ENCODE data around the gene EIF2S2.

EIF2S2 gene

GRCh38 chr20:34089655-34090345, 22.2 kb downstream of the EIF2S2 start:
- no peak for DNase-seq (ENCODE audit: low read depth in 1 of 2, low spot score in 1 of 2)

- no peak for DNase-seq (ENCODE audit: low read depth in 1 of 2, low spot score in 1 of 2)
Measured at GRCh38 chr20:34089175-34089479, 22.9 kb downstream of the EIF2S2 start.

GRCh38 chr20:34088305-34089174, 23.5 kb downstream of the EIF2S2 start:
- DNase-seq (ENCODE audit: low read depth in 1 of 2, low spot score in 1 of 2): no peak

GRCh38 chr20:34085544-34086040, 26.5 kb downstream of the EIF2S2 start:
- no peak for DNase-seq (ENCODE audit: low read depth in 1 of 2, low spot score in 1 of 2)

GRCh38 chr20:34084227-34084923, 27.7 kb downstream of the EIF2S2 start:
- no peak for DNase-seq (ENCODE audit: low read depth in 1 of 2, low spot score in 1 of 2)

- DNase-seq (ENCODE audit: low read depth in 1 of 2, low spot score in 1 of 2): no peak
Measured at GRCh38 chr20:34083781-34084180, 28.3 kb downstream of the EIF2S2 start.

GRCh38 chr20:34083137-34083536, 28.9 kb downstream of the EIF2S2 start:
- no peak for DNase-seq (ENCODE audit: low read depth in 1 of 2, low spot score in 1 of 2)

GRCh38 chr20:34082232-34082887, 29.7 kb downstream of the EIF2S2 start:
- DNase-seq (ENCODE audit: low read depth in 1 of 2, low spot score in 1 of 2): no peak

GRCh38 chr20:34079818-34080217, 32.2 kb downstream of the EIF2S2 start:
- no peak for DNase-seq (ENCODE audit: low read depth in 1 of 2, low spot score in 1 of 2)

GRCh38 chr20:34078540-34078939, 33.5 kb downstream of the EIF2S2 start:
- DNase-seq (ENCODE audit: low read depth in 1 of 2, low spot score in 1 of 2): no peak

GRCh38 chr20:34076952-34077351, 35.1 kb downstream of the EIF2S2 start:
- DNase-seq (ENCODE audit: low read depth in 1 of 2, low spot score in 1 of 2): no peak

GRCh38 chr20:34075647-34076046, 36.4 kb downstream of the EIF2S2 start:
- DNase-seq (ENCODE audit: low read depth in 1 of 2, low spot score in 1 of 2): no peak

GRCh38 chr20:34074101-34074760, 37.8 kb downstream of the EIF2S2 start:
- no peak for DNase-seq (ENCODE audit: low read depth in 1 of 2, low spot score in 1 of 2)

GRCh38 chr20:34072778-34073177, 39.3 kb downstream of the EIF2S2 start:
- DNase-seq (ENCODE audit: low read depth in 1 of 2, low spot score in 1 of 2): no peak

- no peak for DNase-seq (ENCODE audit: low read depth in 1 of 2, low spot score in 1 of 2)
Measured at GRCh38 chr20:34072076-34072475, 40.0 kb downstream of the EIF2S2 start.

- DNase-seq (ENCODE audit: low read depth in 1 of 2, low spot score in 1 of 2): no peak
Measured at GRCh38 chr20:34070859-34071258, 41.2 kb downstream of the EIF2S2 start.

GRCh38 chr20:34070079-34070439, 42.0 kb downstream of the EIF2S2 start:
- no peak for DNase-seq (ENCODE audit: low read depth in 1 of 2, low spot score in 1 of 2)

GRCh38 chr20:34069341-34070078, 42.5 kb downstream of the EIF2S2 start:
- peak in 1 of 2 donors; percentile 35 for DNase-seq (ENCODE audit: low read depth in 1 of 2, low spot score in 1 of 2)

- DNase-seq (ENCODE audit: low read depth in 1 of 2, low spot score in 1 of 2): no peak
Measured at GRCh38 chr20:34068001-34068400, 44.0 kb downstream of the EIF2S2 start.

- DNase-seq (ENCODE audit: low read depth in 1 of 2, low spot score in 1 of 2): no peak
Measured at GRCh38 chr20:34066476-34067090, 45.5 kb downstream of the EIF2S2 start.

All from activated CD4-positive, alpha-beta T cell treated with anti-CD3 and anti-CD28 coated beads, Interleukin-2, amount 50 U/mL, for 24 hours (primary cell).